HG03135 (cell line): ENCODE data around the gene KANSL2.
"Not testable (repeated sequence)": the region's sequence is repeated elsewhere in the genome, so short reads cannot be mapped to it uniquely, and the experiment has no call there.

Experiments used
- ATAC-seq: cut with Tn5 transposase; IDR thresholded peaks from one replicate; pipeline ENCODE4 v1.9.1; 2021; ENCODE audit warnings: mild to moderate bottlenecking, moderate library complexity; ENCODE audit not compliant: unreplicated experiment

Gene KANSL2

GRCh38 chr12:48686037-48686595 is 4.1 kb upstream of the KANSL2 start:
- ATAC-seq: no peak

GRCh38 chr12:48683534-48683933 is 1.5 kb upstream of the KANSL2 start:
- no peak for ATAC-seq

GRCh38 chr12:48682927-48683326 is 889 bp upstream of the KANSL2 start:
- no peak for ATAC-seq

- ATAC-seq: not testable (repeated sequence)
Measured at GRCh38 chr12:48682533-48682905, 481 bp upstream of the KANSL2 start.

DNA sequence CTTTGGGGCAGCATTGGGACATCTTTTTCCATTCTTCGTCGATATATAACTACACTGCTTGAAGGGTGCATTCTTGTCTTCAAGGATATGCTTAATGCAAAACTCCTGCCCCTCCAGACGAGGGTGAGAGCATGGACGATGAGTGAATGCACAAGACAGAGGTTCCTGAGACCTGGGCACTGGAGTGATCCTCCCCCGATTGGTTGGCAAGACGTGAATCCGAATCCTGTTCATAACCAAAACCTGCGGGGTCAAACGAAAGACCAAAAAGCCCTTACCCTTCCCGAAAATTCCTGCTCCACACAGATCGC is 684 bp downstream of the KANSL2 start:
- no peak for ATAC-seq

DNA sequence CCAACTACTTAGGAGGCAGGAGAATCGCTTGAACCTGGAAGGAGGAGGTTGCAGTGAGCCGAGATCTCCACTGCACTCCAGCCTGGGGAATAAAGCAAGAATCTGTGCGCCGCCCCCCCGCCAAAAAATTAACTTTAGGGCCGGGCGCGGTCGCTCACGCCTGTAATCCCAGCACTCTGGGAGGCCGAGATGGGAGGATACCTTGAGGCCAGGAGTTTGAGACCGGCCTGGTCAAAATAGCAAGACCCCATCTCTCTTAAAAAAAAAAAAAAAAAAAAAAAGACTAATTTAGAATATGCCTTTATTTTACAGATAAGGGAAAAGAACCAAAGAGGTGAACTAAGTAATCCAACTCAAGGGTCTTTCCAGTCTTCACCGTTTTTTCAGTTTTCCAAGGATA is 1.2 kb downstream of the KANSL2 start:
- no peak for ATAC-seq

DNA sequence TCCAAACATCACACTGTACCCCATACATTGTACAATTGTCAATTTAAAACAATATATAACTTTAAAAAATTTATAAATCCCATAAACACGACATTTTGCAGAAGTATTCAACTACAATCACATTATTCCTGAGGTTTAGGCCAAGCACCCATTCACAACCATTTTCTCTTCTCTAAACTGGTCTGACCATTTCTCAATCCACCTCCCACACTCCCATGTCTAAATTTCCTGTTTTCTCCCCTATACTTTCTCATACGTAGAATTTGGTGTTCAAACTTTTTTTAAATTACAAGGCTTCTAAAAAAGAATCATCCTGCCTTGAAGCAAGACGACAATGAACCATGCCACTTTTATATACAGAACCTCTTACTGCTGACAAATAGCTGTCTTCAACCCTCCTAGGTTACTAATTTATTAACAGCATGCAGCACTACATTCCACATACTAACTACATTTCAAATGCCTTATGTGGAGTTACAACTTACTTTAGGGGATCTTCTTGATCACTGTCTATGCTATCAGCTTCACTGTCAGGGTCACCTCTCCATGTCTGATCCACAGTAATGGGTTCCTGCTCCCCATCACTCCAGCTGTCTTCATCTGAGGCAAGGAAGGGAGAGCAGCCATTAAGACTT is 3.4 kb downstream of the KANSL2 start:
- ATAC-seq: no peak

DNA sequence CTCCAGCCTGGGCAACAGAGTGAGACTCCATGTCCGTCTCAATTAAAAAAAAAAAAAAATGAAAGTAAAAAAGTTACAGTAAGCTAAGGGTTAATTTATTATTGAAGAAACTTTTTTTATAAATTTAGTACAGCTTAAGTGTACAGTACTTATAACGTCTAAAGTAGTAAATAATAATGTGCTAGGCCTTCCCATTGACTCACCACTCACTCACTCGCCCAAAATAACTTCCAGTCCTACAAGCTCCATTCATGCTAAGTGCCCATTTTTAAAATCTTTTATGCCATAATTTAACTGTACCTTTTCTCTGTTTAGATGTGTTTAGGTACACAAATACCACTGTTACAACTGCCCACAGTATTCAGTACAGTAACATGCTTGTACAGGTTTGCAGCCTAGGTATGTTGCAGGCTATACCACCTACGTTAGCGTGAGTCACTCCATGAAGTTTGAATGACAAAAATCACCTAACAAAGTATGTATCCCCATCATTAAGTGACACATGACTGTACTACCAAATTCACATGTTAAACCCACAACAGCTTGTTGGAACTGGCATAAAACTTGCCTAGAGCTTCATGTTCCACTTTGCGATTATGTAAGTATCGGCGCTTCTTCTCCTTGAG is 10.7 kb downstream of the KANSL2 start:
- ATAC-seq: no peak

- ATAC-seq: no peak
Measured at GRCh38 chr12:48668996-48669395, 13.0 kb downstream of the KANSL2 start.

GRCh38 chr12:48659863-48660262 is 22.2 kb downstream of the KANSL2 start:
- ATAC-seq: no peak

DNA sequence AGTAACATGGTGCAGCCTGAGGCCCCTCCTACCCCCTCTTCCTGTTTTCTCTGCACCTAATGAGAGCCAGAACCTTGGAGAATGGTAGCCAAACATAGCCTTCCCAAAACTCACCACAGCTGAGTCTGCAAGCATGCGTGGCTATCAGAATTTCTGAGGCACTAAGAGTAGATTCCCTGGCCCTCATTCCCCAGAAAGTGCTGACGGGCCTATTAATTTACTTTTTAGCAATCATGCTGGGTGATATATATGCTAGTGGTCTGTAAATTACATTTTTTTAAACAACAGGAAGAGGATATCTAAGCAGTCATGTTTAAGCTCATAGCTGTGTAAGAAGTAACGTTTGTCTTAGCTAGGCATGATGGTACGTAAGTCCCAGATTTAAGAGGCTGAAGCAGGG is 30.4 kb downstream of the KANSL2 start:
- no peak for ATAC-seq

- not testable (repeated sequence) for ATAC-seq
Measured at GRCh38 chr12:48645354-48645753, 36.7 kb downstream of the KANSL2 start.

GRCh38 chr12:48643011-48643410 is 39.0 kb downstream of the KANSL2 start:
- ATAC-seq: no peak

GRCh38 chr12:48641752-48642555 is 40.1 kb downstream of the KANSL2 start:
- ATAC-seq: not testable (repeated sequence)

DNA sequence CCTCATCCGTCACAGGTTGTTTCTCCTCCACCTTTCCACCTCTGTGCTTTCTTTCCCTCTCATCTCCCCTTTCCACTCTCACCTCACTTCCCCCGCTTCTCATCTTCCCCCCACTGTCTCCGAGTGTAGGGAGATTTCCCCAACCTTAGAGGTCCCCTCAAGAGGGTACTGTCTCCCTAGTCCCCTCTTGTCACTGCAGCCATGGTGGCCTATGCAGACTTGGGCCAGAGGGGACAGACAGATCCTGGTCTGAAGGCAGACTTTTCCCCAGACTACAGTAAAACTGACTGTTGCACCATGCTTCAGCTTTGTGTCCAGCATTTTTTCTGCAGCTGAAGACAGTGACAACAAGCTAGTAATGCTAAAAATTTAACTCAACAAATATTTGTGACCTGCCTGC is 41.2 kb downstream of the KANSL2 start:
- ATAC-seq: no peak

GRCh38 chr12:48640428-48640827 is 41.6 kb downstream of the KANSL2 start:
- ATAC-seq: no peak

- ATAC-seq: no peak
Measured at GRCh38 chr12:48631071-48631470, 51.0 kb downstream of the KANSL2 start.

GRCh38 chr12:48630346-48630745 is 51.7 kb downstream of the KANSL2 start:
- no peak for ATAC-seq

- no peak for ATAC-seq
Measured at GRCh38 chr12:48629541-48629940, 52.5 kb downstream of the KANSL2 start.

GRCh38 chr12:48627556-48627955 is 54.5 kb downstream of the KANSL2 start:
- no peak for ATAC-seq

- not testable (repeated sequence) for ATAC-seq
Measured at GRCh38 chr12:48622997-48623396, 59.0 kb downstream of the KANSL2 start.

DNA sequence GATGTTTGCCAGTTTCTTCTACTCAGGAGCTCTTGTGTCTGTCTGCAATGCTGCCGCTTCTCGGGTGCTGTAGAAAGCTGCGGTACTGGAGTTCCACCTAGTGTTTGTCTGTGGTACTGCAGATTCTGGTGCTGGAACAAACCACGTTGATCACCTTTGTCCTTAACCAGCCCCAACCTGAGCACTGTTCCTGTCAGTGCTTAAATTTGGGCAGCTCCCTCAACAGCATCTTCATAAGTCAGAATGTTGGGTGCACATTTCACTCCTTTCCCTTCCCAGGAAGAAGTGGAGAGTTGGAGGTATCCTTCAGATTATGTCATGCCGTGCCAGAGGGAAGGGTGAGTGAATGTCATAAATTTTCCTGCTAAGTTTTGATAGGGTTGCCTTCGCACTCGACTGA is 63.5 kb downstream of the KANSL2 start:
- no peak for ATAC-seq
